A549 treated with CpdA at 1 μM for 4 hours (cell line): Measurements from ENCODE around the gene ANK3. TPM values are rescaled to one million over a fixed set of nuclear protein-coding genes. Genes with fewer than 3 reads are reported as not detected.

ENCODE experiments used
- total RNA-seq: library from RNA; stranded (reverse); fragments of 200-300 nt; extraction: Qiagen RNA extraction; gene quantifications from 5 replicates; pipeline ENCODE4 v1.2.3, GENCODE V29; 2022; ENCODE audit warnings: low read depth

The ANK3 gene
- 0.22 to 0.79 TPM (median 0.45 TPM) in 5 replicates for total RNA-seq

DNA sequence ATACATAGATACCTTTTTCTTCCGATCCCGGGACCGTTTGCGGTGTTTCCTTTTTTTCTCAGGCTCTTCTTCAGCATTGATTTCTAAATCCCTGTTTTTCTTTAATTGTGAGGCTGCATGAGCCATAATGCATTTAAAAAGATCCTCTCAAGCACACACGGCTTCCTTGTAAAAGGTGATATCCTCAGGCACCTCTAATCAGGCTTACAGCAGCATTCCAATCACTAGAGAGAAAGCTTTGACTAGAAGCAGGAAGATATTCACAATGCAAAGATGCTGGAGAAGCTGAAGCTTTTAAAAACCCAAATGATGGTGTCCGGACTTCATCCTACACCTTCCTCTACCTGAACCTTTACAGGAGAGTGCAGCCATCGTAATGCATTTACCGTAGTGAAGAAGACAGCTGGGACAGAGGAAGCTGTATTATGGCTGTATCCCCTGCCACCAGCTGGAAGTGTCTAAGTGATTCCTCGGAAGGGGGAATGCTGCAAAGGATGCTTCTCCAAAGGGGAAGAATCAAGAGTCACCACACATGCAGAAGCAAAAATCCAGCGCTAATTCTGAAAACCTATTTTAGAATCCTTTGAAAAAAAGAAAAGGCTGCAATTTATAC lies at the start of gene ANK3:
Gene ANK3, minus strand, starts transcription at position 463 of the 613 bp plus-strand sequence. Its CDS starts 337 bp downstream, at position 126.

